ENCODE results near the gene PDSS2. TPM values are rescaled to one million over a fixed set of nuclear protein-coding genes. Genes with fewer than 3 reads are reported as not detected.

The PDSS2 gene
- total RNA-seq, 1 donor: 12.3 TPM

DNA sequence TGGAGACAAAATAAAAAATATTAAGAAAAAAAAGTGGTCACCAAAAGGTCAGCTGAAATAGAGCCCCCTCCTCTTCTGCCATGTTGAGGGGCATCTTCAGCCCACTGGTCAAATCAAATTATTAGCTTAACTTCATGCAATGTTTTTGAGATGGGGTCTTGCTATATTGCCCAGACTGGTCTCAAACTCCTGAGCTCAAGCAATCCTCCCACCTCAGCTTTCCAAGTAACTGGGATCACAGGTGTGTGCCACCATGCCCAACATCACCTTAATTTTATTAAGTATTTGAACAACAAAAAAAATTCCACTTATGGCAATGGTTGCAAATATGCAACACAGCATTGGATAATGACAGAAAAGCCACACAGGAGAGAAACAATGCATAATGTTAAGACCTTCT lies 244.7 kb downstream of the PDSS2 start:
- no peak for TF ChIP-seq CTCF (IDR thresholded peaks at IDR 0.05; ENCODE audit: extremely low read depth, low read depth, low read length)
- H3K27me3 ChIP-seq (ENCODE audit: insufficient read depth, low read length): no peaks in the 10 kb centered on the region
- H3K27ac ChIP-seq (ENCODE audit: low read depth, low read length): no peak overlapping the region
- H2AFZ ChIP-seq (ENCODE audit: low read length): no peak overlapping the region
- H3K4me3 ChIP-seq (ENCODE audit: insufficient read depth, low read length): no peak overlapping the region
- no peak for DNase-seq (ENCODE audit: insufficient read length, low spot score, missing footprints)
- no peaks in the 10 kb centered on the region for H3K9me3 ChIP-seq (ENCODE audit: low read depth, low read length)
- no peak overlapping the region for H3K4me2 ChIP-seq (ENCODE audit: insufficient read depth, low read length)
- no peaks in the 10 kb centered on the region for H3K79me2 ChIP-seq (ENCODE audit: insufficient read depth, low read length)
- H4K20me1 ChIP-seq (ENCODE audit: insufficient read depth, low read length): no peaks in the 10 kb centered on the region
- no peaks in the 10 kb centered on the region for H3K36me3 ChIP-seq (ENCODE audit: insufficient read depth, low read length)
- H3K4me1 ChIP-seq (ENCODE audit: insufficient read depth, low read length): peaks cover 5% of the 10 kb centered on the region

- Histone ChIP-seq H3K4me2 (ENCODE audit: insufficient read depth, low read length) (no peak overlapping the region), H3K27ac (ENCODE audit: low read depth, low read length) (no peak overlapping the region), H2AFZ (ENCODE audit: low read length) (no peak overlapping the region), H3K27me3 (ENCODE audit: insufficient read depth, low read length) (no peaks in the 10 kb centered on the region), H4K20me1 (ENCODE audit: insufficient read depth, low read length) (no peaks in the 10 kb centered on the region), H3K9me3 (ENCODE audit: low read depth, low read length) (no peaks in the 10 kb centered on the region), H3K4me3 (ENCODE audit: insufficient read depth, low read length) (no peak overlapping the region), H3K36me3 (ENCODE audit: insufficient read depth, low read length) (no peaks in the 10 kb centered on the region), H3K79me2 (ENCODE audit: insufficient read depth, low read length) (no peaks in the 10 kb centered on the region), H3K4me1 (ENCODE audit: insufficient read depth, low read length) (peaks cover 5% of the 10 kb centered on the region)
- DNase-seq (ENCODE audit: insufficient read length, low spot score, missing footprints): no peak
- no peak for TF ChIP-seq CTCF (IDR thresholded peaks at IDR 0.05; ENCODE audit: extremely low read depth, low read depth, low read length)
These were observed 249.7 kb downstream of the PDSS2 start for GRCh38 chr6:107209406-107210305.

GRCh38 chr6:107207251-107207873 lies 252.0 kb downstream of the PDSS2 start:
- Histone ChIP-seq H3K79me2 (ENCODE audit: insufficient read depth, low read length) (no peaks in the 10 kb centered on the region), H3K4me1 (ENCODE audit: insufficient read depth, low read length) (peaks cover 5% of the 10 kb centered on the region), H4K20me1 (ENCODE audit: insufficient read depth, low read length) (no peaks in the 10 kb centered on the region), H3K27ac (ENCODE audit: low read depth, low read length) (no peak overlapping the region), H3K4me3 (ENCODE audit: insufficient read depth, low read length) (no peak overlapping the region), H3K27me3 (ENCODE audit: insufficient read depth, low read length) (no peaks in the 10 kb centered on the region), H3K9me3 (ENCODE audit: low read depth, low read length) (no peaks in the 10 kb centered on the region), H2AFZ (ENCODE audit: low read length) (no peak overlapping the region), H3K4me2 (ENCODE audit: insufficient read depth, low read length) (no peak overlapping the region), H3K36me3 (ENCODE audit: insufficient read depth, low read length) (no peaks in the 10 kb centered on the region)
- TF ChIP-seq CTCF (IDR thresholded peaks at IDR 0.05; ENCODE audit: extremely low read depth, low read depth, low read length): no peak
- DNase-seq (ENCODE audit: insufficient read length, low spot score, missing footprints): no peak
